Small intestine (tissue), 7 donors: Measurements from ENCODE around the gene AOAH. TPM values are rescaled to one million over a fixed set of nuclear protein-coding genes. Genes with fewer than 3 reads are reported as not detected.
"Not testable (repeated sequence)": the region's sequence is repeated elsewhere in the genome, so short reads cannot be mapped to it uniquely, and the experiment has no call there.

ENCODE experiments used
- DNase-seq, 2 donors: peaks; one replicate each; pipeline versions ENCODE4 v3.0.0 to v3.0.0-alpha.2; 2013
- FAIRE-seq: peaks from 2 replicates; lab custom pipeline; 2012; peaks lifted over from hg19 to GRCh38; lab: Jason Lieb, UNC
- H3K27ac ChIP-seq, 3 donors: one replicate each; pipeline ENCODE4 v1.5.1; 2013; ENCODE audit warnings: low read length in 2 of 3, mild to moderate bottlenecking in 2 of 3, control low read depth in 1 of 3, inconsistent platforms in 1 of 3, low read depth in 1 of 3, moderate library complexity in 1 of 3
- H3K27me3 ChIP-seq, 3 donors: one replicate each; pipeline ENCODE4 v1.6.1; 2013; ENCODE audit warnings: low read length in 3 of 3, inconsistent platforms in 1 of 3; ENCODE audit not compliant: control insufficient read depth in 3 of 3, insufficient read depth in 3 of 3
- H3K36me3 ChIP-seq, 3 donors: one replicate each; pipeline ENCODE4 v1.6.1; 2013; ENCODE audit warnings: low read length in 3 of 3, inconsistent platforms in 1 of 3, low read depth in 1 of 3, mild to moderate bottlenecking in 1 of 3, moderate library complexity in 1 of 3; ENCODE audit not compliant: control insufficient read depth in 3 of 3, insufficient read depth in 2 of 3
- H3K4me1 ChIP-seq, 3 donors: one replicate each; pipeline ENCODE4 v1.6.1; 2013; ENCODE audit warnings: low read length in 2 of 3, inconsistent platforms in 1 of 3, low read depth in 1 of 3, mild to moderate bottlenecking in 1 of 3, moderate library complexity in 1 of 3; ENCODE audit not compliant: control insufficient read depth in 3 of 3, insufficient read depth in 2 of 3
- H3K4me3 ChIP-seq, 3 donors: one replicate each; pipeline ENCODE4 v1.5.1; 2013; ENCODE audit warnings: low read length in 3 of 3, control low read depth in 1 of 3, inconsistent platforms in 1 of 3, low read depth in 1 of 3, mild to moderate bottlenecking in 1 of 3, moderate library complexity in 1 of 3
- H3K9me3 ChIP-seq, 2 donors: one replicate each; pipeline ENCODE4 v1.6.1; 2013; ENCODE audit warnings: low read depth in 1 of 2, low read length in 1 of 2; ENCODE audit not compliant: control insufficient read depth in 2 of 2, insufficient read depth in 1 of 2
- WGBS, 3 donors: extraction: QIAGEN DNeasy Blood & Tissue Kit; methylation state at CpG; one replicate each; pipeline ENCODE4 v1.1.7; 2013; 5-methylcytosine and 5-hydroxymethylcytosine counted together
- polyA plus RNA-seq, 4 donors: library from polyadenylated mRNA; stranded (reverse) in 3 of 4; unstranded in 1 of 4; fragments of 200-250 nt in 3 of 4; fragments of 120-200 nt in 1 of 4; gene quantifications; one replicate each; pipeline versions ENCODE4 v1.2.1 to v1.2.3, GENCODE V29; 2013
- donor health status: healthy with polysubstance abuse.
- donor health status: control.
- donor health status: control.
- donor health status: Bipolar disorder and iron deficiency.
- donor health status: healthy.

Gene AOAH
- polyA plus RNA-seq, 4 donors, result 2.9 to 20.4 (median 8.4) TPM

DNA sequence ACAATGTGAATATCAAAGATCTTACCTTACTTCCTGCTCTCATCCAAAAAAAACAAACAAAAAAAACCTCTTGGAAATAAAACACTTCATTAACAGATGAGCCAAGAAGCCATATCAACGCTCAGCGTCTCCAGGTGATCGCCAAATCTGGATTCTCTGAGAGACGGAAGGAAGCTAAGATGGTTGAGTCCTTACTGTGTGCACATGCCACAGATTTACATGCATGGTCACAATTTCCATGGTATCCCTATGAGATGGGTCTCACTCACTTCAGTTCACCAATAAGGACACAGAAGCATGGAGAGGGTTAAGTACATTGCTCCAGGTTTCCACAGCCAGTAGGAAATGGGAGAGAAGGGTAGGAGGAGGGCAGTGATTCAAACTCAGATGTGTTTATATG is 1.0 kb downstream of the AOAH start:
- peak overlapping the region in 2 of 3 donors; percentile 3 to 16 for H3K4me3 ChIP-seq
- no peaks in the 10 kb centered on the region for H3K27me3 ChIP-seq
- H3K27ac ChIP-seq, result peak overlapping the region in 1 of 3 donors; percentile 53
- no peaks in the 10 kb centered on the region for H3K36me3 ChIP-seq
- no peak for FAIRE-seq
- no peaks in the 10 kb centered on the region for H3K9me3 ChIP-seq
- H3K4me1 ChIP-seq, result peaks cover 0 to 18% (median 3%) of the 10 kb centered on the region in 3 donors
- no peak for DNase-seq
- WGBS, 3 donors, result 76 to 83% (median 82%) methylated on average over 4 of the region's 4 CpGs

DNA sequence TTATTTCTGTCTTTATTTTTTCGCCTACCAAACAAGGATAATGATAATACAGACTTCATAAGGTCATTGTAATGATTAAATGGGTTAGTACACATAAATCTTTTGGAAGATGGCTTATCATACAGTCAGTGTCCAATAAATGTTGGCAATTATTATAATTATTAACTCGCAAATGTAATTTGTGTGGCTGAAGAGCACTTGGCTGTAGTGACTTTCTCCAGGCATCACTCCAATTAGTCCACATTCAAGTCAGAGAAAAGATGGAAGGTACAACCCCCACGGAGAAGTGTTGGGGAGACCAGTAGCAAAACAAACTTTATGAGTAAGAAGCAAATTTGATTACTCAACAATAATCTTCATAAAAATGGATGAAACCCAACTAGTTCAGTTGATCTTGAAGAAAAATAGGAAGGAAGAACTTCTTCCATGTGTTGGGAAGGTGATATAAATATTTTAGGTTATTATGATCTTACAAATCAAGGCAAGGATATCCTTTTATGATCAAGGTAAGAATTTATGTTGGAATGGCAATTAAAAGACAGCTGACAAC is 5.1 kb downstream of the AOAH start:
- 17 to 53% (median 31%) methylated on average over 3 of the region's 3 CpGs for WGBS, 3 donors
- FAIRE-seq (no peak), DNase-seq (peak in 1 of 2 donors; percentile 21)
- Histone ChIP-seq H3K27me3 (no peaks in the 10 kb centered on the region), H3K27ac (no peak overlapping the region), H3K9me3 (no peaks in the 10 kb centered on the region), H3K36me3 (no peaks in the 10 kb centered on the region), H3K4me1 (peaks cover 0 to 3% (median 0%) of the 10 kb centered on the region in 3 donors), H3K4me3 (no peak overlapping the region)

DNA sequence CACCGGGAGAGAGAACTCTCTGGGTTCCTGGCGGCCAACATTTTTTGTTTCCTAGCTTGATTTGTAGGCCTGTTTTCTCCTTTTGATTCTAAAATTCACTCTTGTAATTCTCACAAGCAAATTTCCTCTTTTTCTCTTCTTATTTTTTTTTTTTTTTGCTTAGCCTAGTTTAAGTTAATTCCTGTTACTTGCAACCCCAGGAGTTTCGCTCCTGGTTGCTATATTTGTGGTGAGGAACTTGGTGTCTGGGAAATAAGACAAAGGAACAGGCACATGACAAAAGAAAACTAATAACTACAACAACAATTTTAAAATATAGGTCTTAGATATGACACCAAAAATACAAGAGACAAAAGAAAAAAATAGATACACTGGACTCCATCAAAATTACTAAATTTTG is 6.7 kb downstream of the AOAH start:
- 78 to 95% (median 92%) methylated on average over 3 of the region's 3 CpGs for WGBS, 3 donors
- FAIRE-seq (no peak), DNase-seq (no peak)
- no peak overlapping the region for H3K27ac ChIP-seq
- no peak overlapping the region for H3K4me3 ChIP-seq
- H3K4me1 ChIP-seq, result no peaks in the 10 kb centered on the region
- H3K9me3 ChIP-seq, result no peaks in the 10 kb centered on the region
- no peaks in the 10 kb centered on the region for H3K27me3 ChIP-seq
- H3K36me3 ChIP-seq, result no peaks in the 10 kb centered on the region

DNA sequence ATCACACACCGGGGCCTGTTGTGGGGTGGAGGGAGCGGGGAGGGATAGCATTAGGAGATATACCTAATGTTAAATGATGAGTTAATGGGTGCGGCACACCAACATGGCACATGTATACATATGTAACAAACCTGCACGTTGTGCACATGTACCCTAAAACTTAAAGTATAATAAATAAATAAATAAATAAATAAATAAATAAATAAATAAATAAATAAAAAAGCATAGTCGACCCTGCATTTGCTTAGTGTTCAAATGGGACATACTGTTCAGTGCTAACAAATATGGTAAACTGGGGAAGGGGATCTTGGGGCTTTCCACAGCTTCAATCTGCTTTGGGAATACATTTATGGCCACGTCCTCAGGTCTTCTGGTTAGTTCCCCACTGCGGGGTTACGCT is 7.5 kb downstream of the AOAH start:
- not testable (repeated sequence) for DNase-seq, H3K36me3 ChIP-seq, H3K4me3 ChIP-seq, H3K9me3 ChIP-seq, FAIRE-seq, H3K4me1 ChIP-seq, H3K27ac ChIP-seq, H3K27me3 ChIP-seq
- 86 to 95% (median 89%) methylated on average over 7 to 8 of the region's 8 CpGs for WGBS, 3 donors

DNA sequence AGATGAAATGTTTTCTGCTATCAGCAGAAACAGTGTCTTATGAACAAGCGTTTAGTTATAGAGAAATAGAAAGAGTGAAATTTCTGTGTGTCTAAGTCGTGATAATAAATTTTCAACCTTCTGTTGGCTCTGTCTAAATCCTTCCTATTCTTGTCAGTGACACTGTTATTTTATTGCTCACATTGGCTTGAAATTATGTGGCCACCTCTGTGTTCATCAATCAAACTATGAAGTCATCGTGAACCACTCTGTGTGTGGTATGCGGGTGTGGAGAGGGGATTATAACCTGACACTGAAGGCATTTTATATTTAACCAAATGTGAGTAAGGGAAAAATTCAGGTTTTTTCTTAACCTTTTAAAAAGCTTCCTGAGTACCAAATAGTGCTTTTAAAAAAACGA is 12.3 kb downstream of the AOAH start:
- Histone ChIP-seq H3K27me3 (no peaks in the 10 kb centered on the region), H3K4me1 (peaks cover 0 to 27% (median 1%) of the 10 kb centered on the region in 3 donors), H3K9me3 (no peaks in the 10 kb centered on the region), H3K27ac (no peak overlapping the region), H3K4me3 (no peak overlapping the region), H3K36me3 (no peaks in the 10 kb centered on the region)
- DNase-seq (no peak), FAIRE-seq (no peak)
- 75 to 85% (median 82%) methylated on average over 5 of the region's 5 CpGs for WGBS, 3 donors

DNA sequence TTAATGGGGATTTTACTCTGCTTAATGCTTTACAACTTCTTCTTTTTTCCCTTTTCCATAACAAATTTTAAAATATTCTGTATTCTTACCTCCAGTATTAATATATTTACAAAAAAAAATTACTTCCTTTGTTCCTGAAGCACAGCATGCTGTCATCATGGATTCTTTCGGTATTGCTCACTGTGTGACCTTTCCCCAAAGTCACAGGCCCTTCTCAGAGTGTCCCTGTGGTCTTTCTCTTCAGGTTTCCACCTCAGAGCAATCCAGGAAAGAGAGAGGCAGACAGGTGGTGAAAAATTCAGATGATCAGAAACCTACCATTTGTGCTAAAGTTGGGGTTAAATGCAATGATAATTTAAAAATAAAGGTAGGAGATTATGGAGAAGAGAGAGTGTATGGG is 13.0 kb downstream of the AOAH start:
- DNase-seq, result no peak
- Histone ChIP-seq H3K4me3 (no peak overlapping the region), H3K27me3 (no peaks in the 10 kb centered on the region), H3K27ac (no peak overlapping the region), H3K4me1 (peaks cover 0 to 30% (median 1%) of the 10 kb centered on the region in 3 donors), H3K9me3 (no peaks in the 10 kb centered on the region), H3K36me3 (no peaks in the 10 kb centered on the region)
- 61 to 70% (median 68%) methylated on average over 1 of the region's 1 CpG for WGBS, 3 donors
- no peak for FAIRE-seq

DNA sequence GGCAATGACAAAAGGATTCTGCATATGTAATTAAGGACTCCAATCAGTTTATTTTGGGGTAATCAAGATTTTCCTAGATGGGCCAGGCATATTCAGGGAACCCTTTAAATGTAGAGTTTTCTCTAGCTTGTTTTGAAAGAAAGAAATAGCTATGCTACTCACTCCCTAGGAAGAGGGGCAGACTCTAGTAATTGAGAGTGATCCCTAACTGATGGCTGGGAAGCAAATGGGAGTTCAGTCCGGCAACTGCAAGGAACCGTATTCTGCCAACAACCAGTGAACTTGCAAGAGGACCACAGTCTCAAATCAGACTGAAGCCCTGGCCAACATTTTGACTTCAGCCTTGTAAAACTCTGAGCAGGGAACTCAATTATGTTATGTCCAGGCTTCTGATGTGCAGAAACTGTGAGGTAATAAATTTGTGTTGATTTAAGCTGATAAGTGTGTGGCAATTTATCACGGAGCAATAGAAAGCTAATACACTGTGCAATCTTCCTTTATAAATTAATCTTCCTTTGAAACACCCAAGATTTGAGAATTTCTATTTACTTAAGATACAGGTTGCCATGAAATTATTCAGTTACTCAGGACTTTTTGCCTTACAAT is 14.0 kb downstream of the AOAH start:
- no peaks in the 10 kb centered on the region for H3K9me3 ChIP-seq
- peaks cover 0 to 30% (median 1%) of the 10 kb centered on the region in 3 donors for H3K4me1 ChIP-seq
- no peak for FAIRE-seq
- no peaks in the 10 kb centered on the region for H3K36me3 ChIP-seq
- H3K27me3 ChIP-seq, result no peaks in the 10 kb centered on the region
- H3K27ac ChIP-seq, result peak overlapping the region in 1 of 3 donors; percentile 35
- DNase-seq, result peak; percentile 57 to 70
- H3K4me3 ChIP-seq, result no peak overlapping the region
- 12 to 53% (median 35%) methylated on average over 3 of the region's 3 CpGs for WGBS, 3 donors

DNA sequence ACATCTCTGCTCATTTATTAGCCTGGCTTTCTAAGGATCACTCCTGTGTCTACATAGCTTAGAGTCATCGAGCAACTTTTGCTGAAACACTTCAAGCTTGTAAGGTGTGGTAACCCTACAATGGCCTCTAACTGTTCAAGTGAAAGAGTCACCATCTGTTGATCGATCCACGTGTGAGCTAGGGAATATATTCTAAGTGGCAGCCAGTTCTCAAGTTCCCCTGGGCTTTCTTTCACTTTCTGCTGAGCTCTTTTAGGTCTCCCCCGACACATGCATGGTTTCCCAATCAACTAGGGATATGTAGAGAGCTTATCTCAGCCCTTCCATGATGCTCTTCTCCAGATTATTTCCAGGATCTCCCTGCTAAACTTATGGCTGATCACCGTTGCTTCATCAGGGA is 15.5 kb downstream of the AOAH start:
- H3K9me3 ChIP-seq, result no peaks in the 10 kb centered on the region
- H3K36me3 ChIP-seq, result no peaks in the 10 kb centered on the region
- DNase-seq, result peak in 1 of 2 donors; percentile 48
- H3K27me3 ChIP-seq, result no peaks in the 10 kb centered on the region
- H3K27ac ChIP-seq, result peak overlapping the region in 1 of 3 donors; percentile 87
- whole genome bisulfite sequencing, 3 donors, result 29 to 64% (median 53%) methylated on average over 5 of the region's 5 CpGs
- FAIRE-seq, result no peak
- peaks cover 0 to 30% (median 1%) of the 10 kb centered on the region in 3 donors for H3K4me1 ChIP-seq
- H3K4me3 ChIP-seq, result no peak overlapping the region
